ENCODE measurements around the gene FOXB1.

FOXB1 gene

GRCh38 chr15:59994888-59995557 lies 9.1 kb upstream of the FOXB1 start:
- TF ChIP-seq CTCF (IDR thresholded peaks at IDR 0.05; ENCODE audit: borderline replicate concordance, insufficient read depth, low read depth, low read length) = no peak
- H3K4me3 ChIP-seq (ENCODE audit: low read depth, low read length) = no peak overlapping the region

GRCh38 chr15:59995568-59996297 lies 8.4 kb upstream of the FOXB1 start:
- H3K4me3 ChIP-seq (ENCODE audit: low read depth, low read length) = no peak overlapping the region
- no peak for TF ChIP-seq CTCF (IDR thresholded peaks at IDR 0.05; ENCODE audit: borderline replicate concordance, insufficient read depth, low read depth, low read length)

- TF ChIP-seq CTCF (IDR thresholded peaks at IDR 0.05; ENCODE audit: borderline replicate concordance, insufficient read depth, low read depth, low read length) = no peak
- H3K4me3 ChIP-seq (ENCODE audit: low read depth, low read length) = no peak overlapping the region
Measured at GRCh38 chr15:59996298-59997041, 7.6 kb upstream of the FOXB1 start.

DNA sequence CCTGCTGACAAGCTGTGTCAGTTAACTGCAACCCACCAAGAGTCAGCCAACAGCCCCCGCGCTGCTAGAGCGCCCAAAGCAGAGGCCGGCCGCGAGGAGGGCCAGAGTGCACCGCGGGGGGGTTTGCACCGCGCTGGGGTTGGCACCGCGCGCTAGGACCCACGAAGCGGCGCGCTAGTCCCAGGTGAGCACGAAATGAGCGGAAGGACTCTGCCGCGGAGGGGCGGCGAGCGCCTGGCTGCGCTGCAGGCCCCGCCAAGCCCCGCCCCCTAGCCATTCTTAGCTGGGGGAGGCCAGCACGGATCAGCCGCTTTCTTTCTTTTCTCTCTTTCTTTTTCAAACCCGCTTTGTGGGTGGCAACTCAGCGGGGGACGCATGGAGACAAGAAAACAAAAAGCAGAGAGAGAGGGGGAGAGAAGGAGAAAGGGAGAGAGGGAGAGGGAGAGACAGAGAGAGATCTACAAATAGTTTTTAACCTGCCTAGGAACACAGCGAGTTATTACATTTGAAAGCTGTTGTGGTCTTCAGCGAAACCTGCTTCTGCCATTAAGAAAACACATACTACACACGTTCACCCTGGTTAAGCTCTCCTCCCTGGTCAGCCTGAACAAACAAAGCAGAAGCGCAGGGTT lies 6.9 kb upstream of the FOXB1 start:
- H3K4me3 ChIP-seq (ENCODE audit: low read depth, low read length) = peak overlapping the region; percentile 24
- peak; percentile 35; the same call in 1 of the 2 replicates for TF ChIP-seq CTCF (IDR thresholded peaks at IDR 0.05; ENCODE audit: borderline replicate concordance, insufficient read depth, low read depth, low read length)

GRCh38 chr15:59998305-59998949 lies 5.7 kb upstream of the FOXB1 start:
- TF ChIP-seq CTCF (IDR thresholded peaks at IDR 0.05; ENCODE audit: borderline replicate concordance, insufficient read depth, low read depth, low read length) = no peak
- H3K4me3 ChIP-seq (ENCODE audit: low read depth, low read length) = no peak overlapping the region

DNA sequence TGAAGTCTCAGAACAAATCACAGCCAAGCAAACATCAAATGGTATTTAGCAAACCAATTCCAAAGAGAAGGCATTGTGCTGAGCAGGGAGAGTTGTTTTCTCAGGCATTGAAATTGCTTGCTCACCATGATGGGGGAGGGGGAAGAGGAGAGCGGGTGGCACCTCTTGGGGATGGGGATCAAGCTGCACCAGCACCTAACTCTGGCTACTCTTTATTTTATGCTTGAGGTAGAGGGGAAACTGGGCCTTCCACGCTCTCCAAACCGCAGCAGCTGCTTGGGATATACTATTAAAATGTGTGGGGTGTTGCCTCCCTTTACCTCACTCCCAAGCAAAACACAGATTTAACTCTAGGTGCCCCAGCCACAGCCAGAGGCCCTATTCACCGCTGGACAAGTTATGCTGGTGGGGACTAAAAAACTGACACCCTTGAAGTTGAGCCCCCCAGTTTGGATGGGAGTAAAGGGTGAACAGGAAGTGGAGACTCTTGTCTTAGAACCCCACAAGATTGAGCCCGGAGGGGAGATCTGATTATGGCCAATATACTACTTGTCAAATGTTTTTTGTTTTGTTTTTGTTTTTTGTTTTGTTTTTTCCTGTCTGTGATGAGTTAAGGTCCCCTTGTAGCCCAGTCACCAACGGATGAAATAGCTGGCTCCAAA lies 5.0 kb upstream of the FOXB1 start:
- TF ChIP-seq CTCF (IDR thresholded peaks at IDR 0.05; ENCODE audit: borderline replicate concordance, insufficient read depth, low read depth, low read length) = no peak
- H3K4me3 ChIP-seq (ENCODE audit: low read depth, low read length) = no peak overlapping the region
